HG02938 (cell line): ENCODE results near the gene CACNG7.

ENCODE experiments used
- ATAC-seq: cut with Tn5 transposase; IDR thresholded peaks from one replicate; pipeline ENCODE4 v1.9.1; 2021; ENCODE audit warnings: mild to moderate bottlenecking, moderate library complexity; ENCODE audit not compliant: unreplicated experiment

Gene CACNG7

GRCh38 chr19:53877361-53877766 lies 31.7 kb upstream of the CACNG7 start:
- ATAC-seq: no peak

- no peak for ATAC-seq
These were observed 30.3 kb upstream of the CACNG7 start for GRCh38 chr19:53878776-53879139.

GRCh38 chr19:53879140-53880081 lies 29.7 kb upstream of the CACNG7 start:
- ATAC-seq: peak; percentile 73

- no peak for ATAC-seq
These were observed 28.2 kb upstream of the CACNG7 start for GRCh38 chr19:53880711-53881481.

GRCh38 chr19:53881482-53882390 lies 27.3 kb upstream of the CACNG7 start, which contains the start of gene PRKCG:
TSS of gene PRKCG (plus strand) at chr19:53882197. CDS start at chr19:53882495, 298 bp downstream.
- ATAC-seq: no peak

GRCh38 chr19:53882391-53883050 lies 26.6 kb upstream of the CACNG7 start:
- no peak for ATAC-seq

- ATAC-seq: no peak
These were observed 25.8 kb upstream of the CACNG7 start for GRCh38 chr19:53883231-53883661.

- ATAC-seq: no peak
These were observed 25.3 kb upstream of the CACNG7 start for GRCh38 chr19:53883741-53884140.

GRCh38 chr19:53884256-53884655 lies 24.8 kb upstream of the CACNG7 start:
- no peak for ATAC-seq

GRCh38 chr19:53885036-53885435 lies 24.0 kb upstream of the CACNG7 start:
- ATAC-seq: no peak

- ATAC-seq: no peak
These were observed 16.6 kb upstream of the CACNG7 start for GRCh38 chr19:53892301-53892980.

- ATAC-seq: no peak
These were observed 16.1 kb upstream of the CACNG7 start for GRCh38 chr19:53892981-53893325.

- no peak for ATAC-seq
These were observed 14.4 kb upstream of the CACNG7 start for GRCh38 chr19:53894707-53895106.

- ATAC-seq: no peak
These were observed 12.4 kb upstream of the CACNG7 start for GRCh38 chr19:53896682-53897081.

- no peak for ATAC-seq
These were observed 11.6 kb upstream of the CACNG7 start for GRCh38 chr19:53897459-53897858.

GRCh38 chr19:53898166-53898565 lies 10.9 kb upstream of the CACNG7 start:
- ATAC-seq: no peak

GRCh38 chr19:53898636-53899341 lies 10.3 kb upstream of the CACNG7 start:
- no peak for ATAC-seq

GRCh38 chr19:53900191-53900860 lies 8.8 kb upstream of the CACNG7 start:
- ATAC-seq: no peak
